Endothelial cell of umbilical vein (primary cell): ENCODE measurements around the gene ZNF598. TPM values are rescaled to one million over a fixed set of nuclear protein-coding genes. Genes with fewer than 3 reads are reported as not detected.

Experiments used
- BruUV-seq: library from RNA; stranded (reverse); fragments of 400-500 nt; replicated peaks from 2 replicates; lab custom pipeline; 2021; lab: Mats Ljungman, UMichigan
- CTCF ChIA-PET: fragments of 300-600, 350-600 bp; sonication (Branson Sonifier 250); formaldehyde crosslinking; loops from one replicate; lab custom pipeline; 2021; ENCODE audit warnings: antibody characterized with exemption, inconsistent platforms; lab: Charles Lee
- POLR2A ChIA-PET: fragments of 300-600, 350-600 bp; sonication (Branson Sonifier 250); formaldehyde crosslinking; loops from one replicate; lab custom pipeline; 2021; ENCODE audit warnings: antibody characterized with exemption, inconsistent platforms; lab: Charles Lee
- DNase-seq: peaks from one replicate; pipeline ENCODE4 v3.0.0-alpha.2; 2011; ENCODE audit warnings: low read depth, low spot score
- FAIRE-seq: peaks from 2 replicates; lab custom pipeline; 2011; peaks lifted over from hg19 to GRCh38; lab: Jason Lieb, UNC
- H2AFZ ChIP-seq: 2 replicates; pipeline ENCODE4 v1.6.0; 2012; ENCODE audit warnings: low read depth, low read length, control low read depth, inconsistent platforms
- H3K27ac ChIP-seq: 2 replicates; pipeline ENCODE4 v1.5.1; 2011; ENCODE audit warnings: low read depth, mild to moderate bottlenecking, control low read depth, low read length, moderate library complexity; ENCODE audit not compliant: insufficient read depth
- H3K27me3 ChIP-seq, 2 experiments: 2 replicates each; pipeline versions ENCODE4 v1.6.0 to v1.6.1; 2011; ENCODE audit warnings: low read length in 2 of 2, mixed read lengths in 1 of 2; ENCODE audit not compliant: control insufficient read depth in 2 of 2, insufficient read depth in 2 of 2
- H3K36me3 ChIP-seq, 2 experiments: 2 replicates in 1 of 2; 3 replicates in 1 of 2; pipeline ENCODE4 v1.5.1; 2011; ENCODE audit warnings: low read length in 2 of 2, mild to moderate bottlenecking in 1 of 2, moderate library complexity in 1 of 2; ENCODE audit not compliant: control insufficient read depth in 2 of 2, insufficient read depth in 2 of 2; ENCODE audit errors: extremely low read depth in 1 of 2
- H3K4me1 ChIP-seq: 3 replicates; pipeline ENCODE4 v1.5.1; 2011; ENCODE audit warnings: mild to moderate bottlenecking, low read length; ENCODE audit not compliant: control insufficient read depth, insufficient read depth; ENCODE audit errors: extremely low read depth
- H3K4me2 ChIP-seq: 2 replicates; pipeline ENCODE4 v1.6.1; 2011; ENCODE audit warnings: low read length, control low read depth, mixed read lengths; ENCODE audit not compliant: insufficient read depth
- H3K4me3 ChIP-seq, 3 experiments: fragments of 200-600 bp in 1 of 3; sonication (generic), shearing (Covaris generic) in 1 of 3; replicated peaks in 1 of 3; 2 replicates each; pipeline ENCODE4 v1.5.1; 2011 to 2016; ENCODE audit warnings: control low read depth in 3 of 3, low read length in 3 of 3, mild to moderate bottlenecking in 2 of 3, inconsistent platforms in 1 of 3, low read depth in 1 of 3, moderate library complexity in 1 of 3; ENCODE audit not compliant: insufficient read depth in 1 of 3
- H3K79me2 ChIP-seq: 2 replicates; pipeline ENCODE4 v1.6.0; 2012; ENCODE audit warnings: low read length, inconsistent platforms; ENCODE audit not compliant: control insufficient read depth, insufficient read depth
- H3K9ac ChIP-seq: replicated peaks from 2 replicates; pipeline ENCODE3; 2011; ENCODE audit warnings: low read length, control low read depth; ENCODE audit not compliant: insufficient read depth; ENCODE audit errors: extremely low read depth
- H3K9me1 ChIP-seq: replicated peaks from 3 replicates; pipeline ENCODE4 v1.6.0; 2011; ENCODE audit warnings: mild to moderate bottlenecking, low read length; ENCODE audit not compliant: control insufficient read depth, insufficient read depth; ENCODE audit errors: extremely low read depth
- H3K9me3 ChIP-seq: replicated peaks from 2 replicates; pipeline ENCODE4 v1.5.1; 2012; ENCODE audit warnings: low read length, inconsistent platforms; ENCODE audit not compliant: control insufficient read depth, insufficient read depth
- H4K20me1 ChIP-seq: replicated peaks from 2 replicates; pipeline ENCODE3; 2011; ENCODE audit warnings: mild to moderate bottlenecking, low read length; ENCODE audit not compliant: control insufficient read depth, insufficient read depth; ENCODE audit errors: extremely low read depth
- EZH2 ChIP-seq: IDR thresholded peaks from 2 replicates; pipeline ENCODE4 v1.6.1; 2012; ENCODE audit warnings: borderline replicate concordance, low read depth, mild to moderate bottlenecking, moderate library complexity, low read length, inconsistent platforms; ENCODE audit not compliant: severe bottlenecking
- FOS ChIP-seq: IDR thresholded peaks from 2 replicates; pipeline ENCODE4 v1.6.1; 2011; ENCODE audit warnings: mild to moderate bottlenecking, low read length, moderate library complexity, borderline replicate concordance; ENCODE audit not compliant: insufficient read depth
- GATA2 ChIP-seq: IDR thresholded peaks from 2 replicates; pipeline ENCODE4 v1.7.0; 2011; ENCODE audit warnings: low read depth, mild to moderate bottlenecking, moderate library complexity, mixed read lengths, low read length; ENCODE audit not compliant: insufficient read length, insufficient read depth
- JUN ChIP-seq: IDR thresholded peaks from 2 replicates; pipeline ENCODE4 v1.6.1; 2011; ENCODE audit warnings: borderline replicate concordance, low read depth; ENCODE audit not compliant: insufficient read length, insufficient read depth
- MAX ChIP-seq: IDR thresholded peaks from 2 replicates; pipeline ENCODE4 v1.6.1; 2011; ENCODE audit not compliant: insufficient read depth, insufficient read length
- MYC ChIP-seq: IDR thresholded peaks from one replicate; pipeline ENCODE4 v1.6.1; 2011; ENCODE audit warnings: mild to moderate bottlenecking, low read depth, low read length
- POLR2A ChIP-seq: IDR thresholded peaks from 2 replicates; pipeline ENCODE4 v1.6.1; 2012; ENCODE audit warnings: low read depth, mild to moderate bottlenecking, control low read depth, low read length
- POLR2AphosphoS5 ChIP-seq: IDR thresholded peaks from 2 replicates; pipeline ENCODE4 v1.6.1; 2012; ENCODE audit warnings: low read depth, mild to moderate bottlenecking, control low read depth, low read length, moderate library complexity; ENCODE audit not compliant: insufficient read depth
- dilution Hi-C: fragments of 300-500 bp; cut with MboI; formaldehyde crosslinking; loops from one replicate; pipeline ENCODE4 v1.15.0; 2019; ENCODE audit warnings: low sequenced_read_pairs; ENCODE audit not compliant: extremely low pct_ligation_motif_present
- intact Hi-C: fragments of 100-400 bp; cut with micrococcal nuclease; formaldehyde crosslinking; loops from one replicate; pipeline ENCODE4 v1.10.0; 2022
- polyA plus RNA-seq, 4 experiments: library from polyadenylated mRNA; depleted of rRNA in 3 of 4; stranded (reverse) in 3 of 4; unstranded in 1 of 4; fragments of >200 nt; gene quantifications; 2 replicates each; pipeline versions ENCODE4 v1.2.1 to v1.2.3, GENCODE V29; 2011 to 2012; ENCODE audit warnings: missing spikeins in 1 of 4
- total RNA-seq: library from RNA; stranded (reverse); gene quantifications from 2 replicates; pipeline ENCODE4 v1.2.3, GENCODE V29; 2021
- TF ChIP-seq, protein P1 (sequence below), 2 donors: IDR thresholded peaks; 1 replicate in 1 of 2; 2 replicates in 1 of 2; pipeline ENCODE4 v1.5.1; 2011; ENCODE audit warnings: low read length in 2 of 2, mild to moderate bottlenecking in 2 of 2, moderate library complexity in 2 of 2, control low read depth in 1 of 2, inconsistent platforms in 1 of 2, low read depth in 1 of 2; ENCODE audit not compliant: insufficient read depth in 1 of 2; ENCODE audit errors: extremely low read depth in 1 of 2

Gene ZNF598
- total and polyA plus RNA-seq, 2 donors (not counting 3 experiments of a cell fraction or from before 2014, with no cell fraction given): 43.3 to 67.0 TPM

DNA sequence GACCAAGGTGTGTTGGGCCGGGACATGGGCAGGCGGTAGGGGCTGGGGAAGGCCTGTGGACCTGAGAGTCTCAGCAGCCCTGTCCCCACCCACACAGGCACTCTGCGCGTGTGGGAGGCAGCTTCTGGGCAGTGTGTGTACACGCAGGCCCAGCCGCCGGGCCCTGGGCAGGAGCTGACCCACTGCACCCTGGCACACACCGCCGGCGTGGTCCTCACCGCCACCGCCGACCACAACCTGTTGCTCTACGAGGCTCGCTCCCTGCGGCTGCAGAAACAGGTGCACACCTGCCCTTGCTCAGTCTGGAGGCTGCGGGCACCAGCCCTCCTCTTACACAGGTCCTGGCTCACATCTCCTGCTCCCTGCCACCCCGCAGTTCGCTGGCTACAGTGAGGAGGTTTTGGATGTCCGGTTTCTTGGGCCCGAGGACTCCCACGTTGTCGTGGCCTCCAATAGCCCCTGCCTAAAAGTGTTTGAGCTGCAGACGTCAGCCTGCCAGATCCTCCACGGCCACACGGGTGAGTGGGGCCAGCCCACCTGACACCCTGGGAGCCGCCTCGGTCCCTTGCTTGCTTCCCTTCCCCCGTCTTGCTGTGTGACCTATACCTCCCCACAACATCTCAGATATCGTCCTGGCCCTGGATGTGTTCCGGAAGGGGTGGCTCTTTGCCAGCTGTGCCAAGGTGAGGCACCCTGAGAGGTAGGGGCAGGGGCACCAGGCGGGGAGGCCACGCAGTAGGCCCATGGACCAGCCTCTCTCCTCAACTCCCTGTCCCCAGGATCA lies 34.0 kb downstream of the ZNF598 start:
- peaks cover 9 to 37% of the 10 kb centered on the region in 2 experiments for H3K36me3 ChIP-seq
- dilution Hi-C loops (no loop called here), intact Hi-C loops (no loop called here)
- no peak for TF ChIP-seq MYC
- TF ChIP-seq POLR2AphosphoS5: no peak
- no peak for TF ChIP-seq MAX
- no peak for TF ChIP-seq EZH2
- TF ChIP-seq GATA2: no peak
- TF ChIP-seq JUN: no peak
- TF ChIP-seq, protein P1, sequence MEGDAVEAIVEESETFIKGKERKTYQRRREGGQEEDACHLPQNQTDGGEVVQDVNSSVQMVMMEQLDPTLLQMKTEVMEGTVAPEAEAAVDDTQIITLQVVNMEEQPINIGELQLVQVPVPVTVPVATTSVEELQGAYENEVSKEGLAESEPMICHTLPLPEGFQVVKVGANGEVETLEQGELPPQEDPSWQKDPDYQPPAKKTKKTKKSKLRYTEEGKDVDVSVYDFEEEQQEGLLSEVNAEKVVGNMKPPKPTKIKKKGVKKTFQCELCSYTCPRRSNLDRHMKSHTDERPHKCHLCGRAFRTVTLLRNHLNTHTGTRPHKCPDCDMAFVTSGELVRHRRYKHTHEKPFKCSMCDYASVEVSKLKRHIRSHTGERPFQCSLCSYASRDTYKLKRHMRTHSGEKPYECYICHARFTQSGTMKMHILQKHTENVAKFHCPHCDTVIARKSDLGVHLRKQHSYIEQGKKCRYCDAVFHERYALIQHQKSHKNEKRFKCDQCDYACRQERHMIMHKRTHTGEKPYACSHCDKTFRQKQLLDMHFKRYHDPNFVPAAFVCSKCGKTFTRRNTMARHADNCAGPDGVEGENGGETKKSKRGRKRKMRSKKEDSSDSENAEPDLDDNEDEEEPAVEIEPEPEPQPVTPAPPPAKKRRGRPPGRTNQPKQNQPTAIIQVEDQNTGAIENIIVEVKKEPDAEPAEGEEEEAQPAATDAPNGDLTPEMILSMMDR (IDR thresholded peaks at IDR 0.05; ENCODE audit: extremely low read depth in 1 of 2, insufficient read depth in 1 of 2, low read depth in 1 of 2, low read length in 2 of 2): no peak
- no peak for TF ChIP-seq FOS
- no peak for TF ChIP-seq POLR2A
- ChIA-PET POLR2A (no interaction called here), CTCF (no interaction called here)
- peaks cover 13 to 16% of the 10 kb centered on the region in 2 experiments for H3K27me3 ChIP-seq
- H3K27ac ChIP-seq: no peak overlapping the region
- H3K9me1 ChIP-seq: no peaks in the 10 kb centered on the region
- no peaks in the 10 kb centered on the region for H3K9me3 ChIP-seq
- peaks cover 15% of the 10 kb centered on the region for H3K79me2 ChIP-seq
- H3K9ac ChIP-seq: no peak overlapping the region
- no peak overlapping the region for H3K4me2 ChIP-seq
- no peak for FAIRE-seq
- peaks cover 4% of the 10 kb centered on the region for H3K4me1 ChIP-seq
- H4K20me1 ChIP-seq: no peaks in the 10 kb centered on the region
- H2AFZ ChIP-seq: no peak overlapping the region
- no peak overlapping the region for H3K4me3 ChIP-seq
- no peak for DNase-seq
- no TSS peak for BruUV-seq
